HepG2 (cell line): Measurements from ENCODE around the gene DNAL4.

ENCODE experiments used
- NPAS2 ChIP-seq: sonication (generic); formaldehyde crosslinking; IDR thresholded peaks from 2 replicates; pipeline ENCODE4 v1.8.0; 2022; ENCODE audit warnings: mild to moderate bottlenecking, missing genetic modification reagents, borderline replicate concordance
- TF ChIP-seq, protein P1 (sequence below): IDR thresholded peaks from 2 replicates; pipeline ENCODE4 v1.6.1; 2016; ENCODE audit warnings: missing compliant biosample characterization, missing genetic modification reagents, borderline replicate concordance
- TF ChIP-seq, protein P2 (sequence below): sonication (generic); formaldehyde crosslinking; IDR thresholded peaks from 2 replicates; pipeline ENCODE4 v1.5.0; 2020; ENCODE audit warnings: mild to moderate bottlenecking, missing genetic modification reagents, moderate library complexity

DNA sequence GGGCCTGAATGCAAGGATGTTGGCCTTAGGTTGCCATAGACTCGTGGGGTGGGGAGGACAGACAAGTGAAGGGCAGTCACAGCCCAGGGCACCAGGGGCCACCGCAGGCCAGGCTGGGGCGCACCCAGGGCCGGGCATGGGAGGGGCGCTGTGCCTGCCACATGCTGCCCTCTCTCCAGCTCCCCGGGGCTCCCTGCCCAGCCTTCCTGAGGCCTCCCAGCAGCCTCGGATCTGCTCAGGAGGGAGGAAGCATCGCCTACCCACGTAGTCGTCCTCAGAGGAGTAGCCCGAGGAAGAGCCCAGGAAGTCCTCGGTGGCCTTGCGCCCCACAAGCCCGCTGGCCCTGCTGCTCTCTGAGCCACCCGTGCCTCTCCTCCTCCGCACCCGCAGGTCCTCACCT is 43.3 kb downstream of the DNAL4 start:
- TF ChIP-seq, protein P1, sequence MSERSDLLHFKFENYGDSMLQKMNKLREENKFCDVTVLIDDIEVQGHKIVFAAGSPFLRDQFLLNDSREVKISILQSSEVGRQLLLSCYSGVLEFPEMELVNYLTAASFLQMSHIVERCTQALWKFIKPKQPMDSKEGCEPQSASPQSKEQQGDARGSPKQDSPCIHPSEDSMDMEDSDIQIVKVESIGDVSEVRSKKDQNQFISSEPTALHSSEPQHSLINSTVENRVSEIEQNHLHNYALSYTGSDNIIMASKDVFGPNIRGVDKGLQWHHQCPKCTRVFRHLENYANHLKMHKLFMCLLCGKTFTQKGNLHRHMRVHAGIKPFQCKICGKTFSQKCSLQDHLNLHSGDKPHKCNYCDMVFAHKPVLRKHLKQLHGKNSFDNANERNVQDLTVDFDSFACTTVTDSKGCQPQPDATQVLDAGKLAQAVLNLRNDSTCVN (CRISPR knock-in tag), result no peak
- TF ChIP-seq, protein P2, sequence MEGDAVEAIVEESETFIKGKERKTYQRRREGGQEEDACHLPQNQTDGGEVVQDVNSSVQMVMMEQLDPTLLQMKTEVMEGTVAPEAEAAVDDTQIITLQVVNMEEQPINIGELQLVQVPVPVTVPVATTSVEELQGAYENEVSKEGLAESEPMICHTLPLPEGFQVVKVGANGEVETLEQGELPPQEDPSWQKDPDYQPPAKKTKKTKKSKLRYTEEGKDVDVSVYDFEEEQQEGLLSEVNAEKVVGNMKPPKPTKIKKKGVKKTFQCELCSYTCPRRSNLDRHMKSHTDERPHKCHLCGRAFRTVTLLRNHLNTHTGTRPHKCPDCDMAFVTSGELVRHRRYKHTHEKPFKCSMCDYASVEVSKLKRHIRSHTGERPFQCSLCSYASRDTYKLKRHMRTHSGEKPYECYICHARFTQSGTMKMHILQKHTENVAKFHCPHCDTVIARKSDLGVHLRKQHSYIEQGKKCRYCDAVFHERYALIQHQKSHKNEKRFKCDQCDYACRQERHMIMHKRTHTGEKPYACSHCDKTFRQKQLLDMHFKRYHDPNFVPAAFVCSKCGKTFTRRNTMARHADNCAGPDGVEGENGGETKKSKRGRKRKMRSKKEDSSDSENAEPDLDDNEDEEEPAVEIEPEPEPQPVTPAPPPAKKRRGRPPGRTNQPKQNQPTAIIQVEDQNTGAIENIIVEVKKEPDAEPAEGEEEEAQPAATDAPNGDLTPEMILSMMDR (CRISPR knock-in tag), result no peak
- TF ChIP-seq NPAS2 (CRISPR knock-in tag), result no peak
